ENCODE data around the gene GADD45GIP1. TPM values are rescaled to one million over a fixed set of nuclear protein-coding genes. Genes with fewer than 3 reads are reported as not detected.

The GADD45GIP1 gene
- total RNA-seq, 2 experiments from 2014 or later, result 31.1 to 36.3 TPM

Small RNA genes lying within 50 kb of the gene (microRNA-seq; reads per million reads assigned to microRNA genes)
- not detected for gene MIR5695 (ENCODE audit: borderline replicate concordance)
- 4.6 reads per million, percentile 12 among the genes with 10 or more reads in this experiment for gene MIR6515 (ENCODE audit: borderline replicate concordance)

Other genes starting within 250 kb of the GADD45GIP1 start
- gene TNPO2, start 233.3 kb downstream of the GADD45GIP1 start, total RNA-seq, result 100 to 1,000 TPM in 1 of 2 experiments, 10 to 100 TPM in 1; 84.8 to 101 TPM
- gene TRIR, start 222.5 kb downstream of the GADD45GIP1 start, total RNA-seq, result 100 to 1,000 TPM; 160 to 215 TPM
- gene GET3, start 219.7 kb downstream of the GADD45GIP1 start, total RNA-seq, result 10 to 100 TPM; 53.7 to 61.9 TPM
- gene BEST2, start 205.4 kb downstream of the GADD45GIP1 start, total RNA-seq, result not detected
- gene HOOK2, start 181.7 kb downstream of the GADD45GIP1 start, total RNA-seq, result 10 to 100 TPM; 20.4 to 20.9 TPM
- gene JUNB, start 165.7 kb downstream of the GADD45GIP1 start, total RNA-seq, result 100 to 1,000 TPM; 375 to 412 TPM
- gene PRDX2, start 155.4 kb downstream of the GADD45GIP1 start, total RNA-seq, result 100 to 1,000 TPM; 261 to 325 TPM
- 10 to 100 TPM; 31.0 to 48.2 TPM for gene THSD8, start 155.2 kb downstream of the GADD45GIP1 start, total RNA-seq
- 10 to 100 TPM; 27.0 to 51.1 TPM for gene RNASEH2A, start 150.6 kb downstream of the GADD45GIP1 start, total RNA-seq
- not detected for gene RTBDN, start 122.6 kb downstream of the GADD45GIP1 start, total RNA-seq
- gene MAST1, start 118.7 kb downstream of the GADD45GIP1 start, total RNA-seq, result 1 to 10 TPM; 1.8 to 2.7 TPM
- 10 to 100 TPM; 22.5 to 24.3 TPM for gene DNASE2, start 75.8 kb downstream of the GADD45GIP1 start, total RNA-seq
- gene KLF1, start 70.0 kb downstream of the GADD45GIP1 start, total RNA-seq, result under 1 TPM; 0.18 to 0.37 TPM
- gene GCDH, start 66.1 kb downstream of the GADD45GIP1 start, total RNA-seq, result 10 to 100 TPM; 36.2 to 41.1 TPM
- 1 to 10 TPM; 2.7 to 3.5 TPM for gene SYCE2, start 37.9 kb downstream of the GADD45GIP1 start, total RNA-seq
- 100 to 1,000 TPM; 120 to 142 TPM for gene FARSA, start 23.5 kb downstream of the GADD45GIP1 start, total RNA-seq
- gene CALR, start 18.6 kb downstream of the GADD45GIP1 start, total RNA-seq, result 100 to 1,000 TPM; 557 to 569 TPM
- 100 to 1,000 TPM; 189 to 265 TPM for gene RAD23A, start 11.4 kb downstream of the GADD45GIP1 start, total RNA-seq
- under 1 TPM; 0.21 to 0.25 TPM for gene DAND5, start 12.4 kb upstream of the GADD45GIP1 start, total RNA-seq
- 1 to 10 TPM; 4.3 to 4.8 TPM for gene NFIX, start 38.3 kb upstream of the GADD45GIP1 start, total RNA-seq
- 1 to 10 TPM; 2.0 to 2.5 TPM for gene LYL1, start 145.6 kb upstream of the GADD45GIP1 start, total RNA-seq
- gene TRMT1, start 159.5 kb upstream of the GADD45GIP1 start, total RNA-seq, result 10 to 100 TPM; 73.0 to 96.1 TPM
- 10 to 100 TPM; 77.5 to 84.5 TPM for gene NACC1, start 161.0 kb upstream of the GADD45GIP1 start, total RNA-seq
- 10 to 100 TPM; 64.8 to 71.4 TPM for gene STX10, start 193.2 kb upstream of the GADD45GIP1 start, total RNA-seq
- gene IER2, start 193.2 kb upstream of the GADD45GIP1 start, total RNA-seq, result 100 to 1,000 TPM; 109 to 118 TPM

Measured in activated CD4-positive, alpha-beta T cell treated with anti-CD3 and anti-CD28 coated beads for 36 hours (primary cell).